ENCODE data around the gene FOXF2.
"Not testable (repeated sequence)": the region's sequence is repeated elsewhere in the genome, so short reads cannot be mapped to it uniquely, and the experiment has no call there.

Gene FOXF2

GRCh38 chr6:1389369-1390132 is at the start of gene FOXF2:
Gene FOXF2 (plus strand): TSS chr6:1389576. CDS start chr6:1389948, 372 bp downstream.
- DNase-seq: no peak

- DNase-seq: no peak
These were observed 43.3 kb upstream of the FOXF2 start for GRCh38 chr6:1346101-1346500.

GRCh38 chr6:1346558-1347091 is 42.8 kb upstream of the FOXF2 start:
- no peak for DNase-seq

GRCh38 chr6:1347161-1347560 is 42.2 kb upstream of the FOXF2 start:
- no peak for DNase-seq

GRCh38 chr6:1348675-1349074 is 40.7 kb upstream of the FOXF2 start:
- no peak for DNase-seq

- DNase-seq: no peak
These were observed 39.7 kb upstream of the FOXF2 start for GRCh38 chr6:1349655-1350054.

- DNase-seq: no peak
These were observed 37.9 kb upstream of the FOXF2 start for GRCh38 chr6:1351381-1352008.

- DNase-seq: not testable (repeated sequence)
These were observed 34.3 kb upstream of the FOXF2 start for GRCh38 chr6:1355068-1355467.

- not testable (repeated sequence) for DNase-seq
These were observed 27.7 kb upstream of the FOXF2 start for GRCh38 chr6:1361717-1362116.

GRCh38 chr6:1362643-1363042 is 26.7 kb upstream of the FOXF2 start:
- DNase-seq: no peak

GRCh38 chr6:1363298-1363697 is 26.1 kb upstream of the FOXF2 start:
- no peak for DNase-seq

GRCh38 chr6:1363729-1364572 is 25.4 kb upstream of the FOXF2 start:
- no peak for DNase-seq

GRCh38 chr6:1364791-1365190 is 24.6 kb upstream of the FOXF2 start:
- DNase-seq: no peak

GRCh38 chr6:1365686-1366085 is 23.7 kb upstream of the FOXF2 start:
- no peak for DNase-seq

- DNase-seq: no peak
These were observed 21.6 kb upstream of the FOXF2 start for GRCh38 chr6:1367771-1368170.

- no peak for DNase-seq
These were observed 20.4 kb upstream of the FOXF2 start for GRCh38 chr6:1368940-1369339.

GRCh38 chr6:1369695-1370094 is 19.7 kb upstream of the FOXF2 start:
- DNase-seq: not testable (repeated sequence)

GRCh38 chr6:1371933-1372332 is 17.4 kb upstream of the FOXF2 start:
- DNase-seq: no peak

GRCh38 chr6:1372690-1373089 is 16.7 kb upstream of the FOXF2 start:
- DNase-seq: no peak

GRCh38 chr6:1376653-1377052 is 12.7 kb upstream of the FOXF2 start:
- no peak for DNase-seq

- DNase-seq: no peak
These were observed 11.8 kb upstream of the FOXF2 start for GRCh38 chr6:1377526-1377925.

GRCh38 chr6:1378065-1379016 is 11.0 kb upstream of the FOXF2 start:
- DNase-seq: no peak

All from NCI-H146 (cell line).